Measurements from ENCODE around the gene AGBL1.

Gene AGBL1

GRCh38 chr15:86079508-86080266, at the start of gene AGBL1:
TSS of gene AGBL1 (plus strand) at chr15:86079871.
- DNase-seq (ENCODE audit: low spot score), result no peak

GRCh38 chr15:86034904-86035303, 44.8 kb upstream of the AGBL1 start:
- no peak for DNase-seq (ENCODE audit: low spot score)

GRCh38 chr15:86036243-86036642, 43.4 kb upstream of the AGBL1 start:
- DNase-seq (ENCODE audit: low spot score), result no peak

- no peak for DNase-seq (ENCODE audit: low spot score)
These were observed 41.2 kb upstream of the AGBL1 start for GRCh38 chr15:86038491-86038890.

- DNase-seq (ENCODE audit: low spot score), result no peak
These were observed 39.2 kb upstream of the AGBL1 start for GRCh38 chr15:86040356-86041033.

GRCh38 chr15:86041399-86041798, 38.3 kb upstream of the AGBL1 start:
- DNase-seq (ENCODE audit: low spot score), result no peak

GRCh38 chr15:86042226-86042625, 37.4 kb upstream of the AGBL1 start:
- no peak for DNase-seq (ENCODE audit: low spot score)

- DNase-seq (ENCODE audit: low spot score), result no peak
These were observed 34.7 kb upstream of the AGBL1 start for GRCh38 chr15:86044981-86045380.

- DNase-seq (ENCODE audit: low spot score), result no peak
These were observed 25.3 kb upstream of the AGBL1 start for GRCh38 chr15:86054338-86054737.

- DNase-seq (ENCODE audit: low spot score), result no peak
These were observed 24.0 kb upstream of the AGBL1 start for GRCh38 chr15:86055688-86056087.

- no peak for DNase-seq (ENCODE audit: low spot score)
These were observed 19.8 kb upstream of the AGBL1 start for GRCh38 chr15:86059851-86060250.

GRCh38 chr15:86060674-86061073, 19.0 kb upstream of the AGBL1 start:
- no peak for DNase-seq (ENCODE audit: low spot score)

- no peak for DNase-seq (ENCODE audit: low spot score)
These were observed 18.1 kb upstream of the AGBL1 start for GRCh38 chr15:86061581-86061980.

- DNase-seq (ENCODE audit: low spot score), result no peak
These were observed 16.9 kb upstream of the AGBL1 start for GRCh38 chr15:86062646-86063243.

GRCh38 chr15:86063356-86064095, 16.1 kb upstream of the AGBL1 start:
- DNase-seq (ENCODE audit: low spot score), result no peak

- no peak for DNase-seq (ENCODE audit: low spot score)
These were observed 15.3 kb upstream of the AGBL1 start for GRCh38 chr15:86064326-86064725.

- no peak for DNase-seq (ENCODE audit: low spot score)
These were observed 13.4 kb upstream of the AGBL1 start for GRCh38 chr15:86066174-86066834.

- DNase-seq (ENCODE audit: low spot score), result no peak
These were observed 6.4 kb upstream of the AGBL1 start for GRCh38 chr15:86073281-86073680.

GRCh38 chr15:86076468-86076867, 3.2 kb upstream of the AGBL1 start:
- DNase-seq (ENCODE audit: low spot score), result no peak

- no peak for DNase-seq (ENCODE audit: low spot score)
These were observed 2.6 kb upstream of the AGBL1 start for GRCh38 chr15:86077070-86077469.

- no peak for DNase-seq (ENCODE audit: low spot score)
These were observed 631 bp downstream of the AGBL1 start for GRCh38 chr15:86080302-86080701.

Data from LoVo (cell line).